HUDEP-2 (cell line): Measurements from ENCODE around the gene ATP10A.

Experiments used
- DNase-seq, 76 experiments: peaks; one replicate each; lab custom pipeline; 2025; ENCODE audit not compliant: unreplicated experiment in 76 of 76; lab: John Stamatoyannopoulos, UW

ATP10A gene

DNA sequence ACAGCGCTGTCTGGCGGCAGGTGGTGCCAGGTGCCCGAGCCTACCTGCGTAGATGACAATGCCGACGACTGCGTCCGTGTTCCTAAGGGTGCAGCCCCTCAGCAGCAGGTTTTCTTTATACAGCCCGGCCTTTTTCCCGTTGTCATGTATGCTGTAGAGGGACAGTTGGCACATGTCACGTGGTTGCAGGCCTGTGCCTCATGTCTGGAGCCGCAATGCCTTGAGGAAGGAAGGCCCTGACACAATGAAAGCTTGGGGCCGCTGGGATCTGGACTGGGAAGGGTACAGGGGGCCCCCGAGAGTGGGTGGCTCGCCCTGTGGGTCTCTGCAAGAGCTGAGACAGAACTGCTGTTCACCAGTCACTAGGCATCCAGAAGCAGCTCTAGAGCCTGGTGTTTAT lies 136.0 kb downstream of the ATP10A start:
- DNase-seq = no peak

DNA sequence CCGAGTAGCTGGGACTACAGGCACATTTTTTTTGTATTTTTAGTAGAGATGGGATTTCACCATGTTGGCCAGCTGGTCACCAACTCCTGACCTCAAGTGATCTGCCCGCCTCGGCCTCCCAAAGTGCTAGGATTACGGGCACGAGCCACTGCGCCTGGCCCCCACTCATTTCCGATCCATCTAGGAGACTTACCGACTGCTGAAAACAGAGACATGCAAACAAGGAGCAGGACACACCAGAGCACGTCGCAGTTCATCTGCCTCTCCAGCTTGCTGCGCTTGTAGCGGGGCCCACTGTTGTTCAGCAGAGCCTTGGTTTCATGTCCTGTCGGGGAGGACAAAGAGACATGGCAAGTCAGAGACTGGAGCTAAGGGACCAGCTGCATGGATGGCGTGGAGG lies 137.4 kb downstream of the ATP10A start:
- no peak for DNase-seq

DNA sequence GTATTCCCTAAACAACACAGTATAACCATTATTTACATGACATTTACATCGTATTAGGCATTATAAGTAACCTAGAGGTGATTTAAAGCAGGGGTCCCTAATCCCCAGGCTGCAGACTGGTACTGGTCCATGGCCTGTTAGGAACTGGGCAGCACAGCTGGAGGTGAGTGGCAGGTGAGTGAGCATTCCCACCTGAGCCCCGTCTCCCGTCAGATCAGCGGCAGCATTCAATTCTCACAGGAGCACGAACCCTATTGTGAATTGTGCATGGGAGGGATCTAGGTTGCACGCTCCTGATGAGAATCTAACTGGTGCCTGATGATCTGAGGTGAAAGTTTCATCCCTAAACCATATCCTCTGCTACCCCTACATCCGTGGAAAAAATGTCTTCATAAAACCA lies 138.2 kb downstream of the ATP10A start:
- DNase-seq = no peak

DNA sequence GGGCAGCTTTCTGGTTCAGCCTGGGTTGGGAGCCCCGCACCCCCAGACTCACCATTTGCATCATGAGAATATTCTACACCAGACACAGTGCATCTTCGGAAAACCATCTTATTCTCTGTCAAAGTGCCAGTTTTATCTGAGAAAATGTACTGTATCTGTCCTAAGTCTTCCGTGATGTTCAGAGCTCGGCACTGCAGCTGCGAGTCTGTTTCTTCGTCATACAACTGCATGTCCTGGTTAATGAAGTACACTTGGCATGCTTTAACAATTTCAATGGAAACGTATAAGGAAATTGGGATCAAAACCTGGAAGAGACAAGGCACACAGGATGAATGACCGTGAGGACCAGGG lies 141.5 kb downstream of the ATP10A start:
- DNase-seq = no peak

DNA sequence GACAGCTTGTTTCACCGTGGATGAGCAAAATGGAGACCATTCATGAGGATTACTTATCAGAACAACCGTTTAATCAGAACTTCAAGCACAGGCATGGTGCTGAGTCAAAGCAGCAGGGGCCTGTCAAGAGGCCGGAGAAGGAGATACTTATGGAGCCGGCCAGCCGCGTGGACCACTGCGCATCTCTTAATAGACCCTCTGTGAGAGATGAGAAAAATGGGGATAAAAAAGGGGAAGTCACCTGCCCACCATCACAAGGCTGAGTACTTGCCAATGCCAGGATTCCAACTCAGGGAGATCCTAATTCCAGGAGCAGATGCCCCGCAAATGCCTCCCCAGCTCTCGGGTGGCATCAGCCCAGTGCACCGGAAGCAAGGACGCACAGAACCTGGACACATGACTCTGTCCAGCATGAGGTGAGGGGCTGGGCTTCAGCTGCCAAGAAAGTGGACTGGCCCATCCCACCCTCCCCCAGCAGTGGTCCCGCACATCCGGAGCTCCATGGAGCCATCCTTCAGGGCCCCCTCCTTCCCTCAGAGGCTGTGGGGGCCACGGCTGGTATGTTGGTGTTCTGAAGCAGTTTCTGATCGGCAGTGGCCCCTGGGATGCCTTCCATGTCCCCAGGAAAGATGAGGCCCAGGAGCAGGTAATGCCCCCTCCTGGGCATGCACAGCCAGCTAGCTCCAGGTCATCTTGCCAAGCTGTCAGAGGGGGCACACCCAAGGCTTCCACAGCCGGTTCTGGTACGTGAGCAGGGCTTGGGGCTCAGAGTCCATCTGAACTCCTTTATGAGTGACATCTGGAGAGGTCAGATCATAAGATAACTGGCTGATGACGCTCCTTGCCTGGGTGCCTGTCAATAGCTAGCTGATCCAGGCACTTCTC lies 143.8 kb downstream of the ATP10A start:
- no peak for DNase-seq

DNA sequence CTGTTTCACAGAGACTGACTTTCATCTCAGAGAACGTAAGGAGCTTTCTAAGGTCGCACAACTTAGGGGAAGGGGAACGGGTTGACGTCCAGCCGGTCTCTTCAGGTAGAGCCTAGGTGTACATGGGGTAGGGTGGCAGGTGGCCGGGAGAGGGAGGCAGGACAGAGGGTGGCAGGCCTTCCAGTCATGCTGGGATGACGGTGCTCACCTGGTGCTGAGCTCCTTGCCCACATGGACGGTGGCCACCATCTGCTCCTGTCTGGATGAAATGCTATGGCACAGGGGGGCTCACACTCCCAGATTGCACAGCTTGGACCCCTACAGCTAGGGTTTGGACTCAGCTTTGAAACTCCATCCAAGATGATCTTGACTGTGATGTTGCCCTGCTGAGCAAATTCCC lies 144.5 kb downstream of the ATP10A start:
- DNase-seq = no peak

DNA sequence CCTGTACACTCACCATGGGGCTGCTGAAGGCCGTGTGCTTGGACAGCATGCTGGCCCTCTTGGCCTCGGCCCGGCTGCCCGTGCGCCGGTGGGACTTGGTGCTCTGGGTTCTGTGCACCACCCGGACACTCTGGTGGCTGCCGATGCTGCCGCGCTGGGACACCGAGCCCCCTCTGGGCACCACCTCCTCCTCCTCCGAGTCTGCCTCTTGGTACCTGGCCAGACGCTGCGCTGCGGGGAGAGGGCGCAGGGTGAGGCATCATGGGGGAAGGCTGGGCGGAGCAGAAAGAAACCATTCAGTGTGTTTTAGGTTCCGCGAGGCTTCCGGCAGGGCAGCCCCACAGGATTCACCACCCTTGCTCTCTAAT lies 145.0 kb downstream of the ATP10A start:
- DNase-seq = no peak

DNA sequence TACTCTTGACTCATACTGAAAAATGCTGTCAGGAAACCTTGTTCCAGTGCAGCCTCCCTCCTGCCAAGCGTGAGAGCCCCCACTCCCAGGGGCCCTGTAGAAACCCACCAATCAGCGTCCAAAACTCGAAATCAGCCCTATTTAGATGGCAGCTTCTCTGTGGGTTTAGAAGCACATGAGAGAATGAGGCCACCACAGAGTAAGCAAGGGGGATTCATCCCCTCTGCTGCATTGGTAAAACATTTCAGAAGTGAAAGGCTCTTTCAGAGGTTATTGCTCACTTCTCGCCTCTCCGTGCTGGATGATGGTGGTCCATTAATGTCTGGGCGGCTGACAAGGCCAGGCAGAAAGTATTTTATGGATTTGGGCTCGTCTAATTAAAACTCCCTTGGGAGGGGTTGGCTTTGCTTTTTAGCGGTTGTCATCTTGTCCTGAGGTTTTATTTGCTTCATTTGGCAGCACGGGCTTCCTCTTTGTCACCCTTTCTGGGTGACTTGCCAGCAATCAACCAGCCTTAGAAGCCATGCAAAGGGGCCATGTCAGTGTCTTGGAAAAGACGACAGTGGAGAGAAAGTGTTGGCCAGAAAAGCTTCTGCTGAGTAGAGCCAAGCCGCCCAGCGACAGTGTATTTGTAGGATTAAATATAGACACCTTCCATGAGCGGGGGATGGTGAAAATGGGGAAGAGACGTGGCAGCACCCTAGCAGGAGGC lies 145.5 kb downstream of the ATP10A start:
- no peak for DNase-seq

DNA sequence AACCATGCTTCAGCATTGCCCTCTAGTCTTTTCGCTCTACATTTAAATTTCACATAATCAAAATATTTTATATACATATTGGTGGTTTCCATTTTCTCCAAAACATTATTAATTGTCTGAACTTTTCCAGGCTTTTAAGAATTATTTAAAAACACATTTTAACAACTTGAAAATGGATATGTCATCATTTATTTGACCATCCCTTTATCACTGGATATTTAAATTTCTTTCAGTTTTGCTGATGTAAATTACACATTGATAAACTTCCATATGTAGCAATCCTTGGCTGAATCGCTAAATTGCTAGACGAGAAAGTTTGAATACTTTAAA lies 146.0 kb downstream of the ATP10A start:
- DNase-seq = no peak

DNA sequence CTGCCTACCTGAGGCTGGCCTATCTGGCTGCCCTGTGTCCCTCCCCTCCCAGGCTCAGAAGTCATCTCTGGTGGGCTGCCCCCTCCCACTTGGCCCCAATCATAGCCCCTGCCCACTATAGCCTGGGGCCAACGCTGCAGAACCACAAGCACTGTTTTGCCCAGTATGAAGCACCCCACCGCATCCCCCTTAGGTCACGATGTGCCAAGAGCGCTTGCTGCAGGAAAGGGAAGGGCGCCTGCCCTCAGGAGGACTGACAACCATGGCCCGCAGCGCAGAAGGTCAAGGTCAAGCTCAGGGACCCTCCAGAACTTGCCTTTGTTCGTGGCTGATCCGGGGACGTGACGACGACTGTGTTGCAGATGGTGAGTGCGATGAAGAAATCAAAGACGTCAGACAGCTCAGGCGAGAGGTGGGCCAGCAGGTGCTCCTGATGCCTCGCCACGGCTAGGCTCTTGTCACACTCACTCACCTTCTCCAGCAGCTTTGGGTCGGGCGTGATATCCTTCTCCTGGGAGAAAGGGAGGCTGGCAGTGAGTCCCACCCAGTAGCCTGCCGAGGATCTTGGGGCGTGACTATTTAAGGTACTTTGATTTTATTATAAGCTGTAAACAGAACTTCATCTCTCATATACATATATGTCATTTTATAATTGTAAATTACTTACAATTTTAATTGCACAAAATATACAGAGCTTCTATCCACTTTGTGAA lies 146.6 kb downstream of the ATP10A start:
- no peak for DNase-seq

DNA sequence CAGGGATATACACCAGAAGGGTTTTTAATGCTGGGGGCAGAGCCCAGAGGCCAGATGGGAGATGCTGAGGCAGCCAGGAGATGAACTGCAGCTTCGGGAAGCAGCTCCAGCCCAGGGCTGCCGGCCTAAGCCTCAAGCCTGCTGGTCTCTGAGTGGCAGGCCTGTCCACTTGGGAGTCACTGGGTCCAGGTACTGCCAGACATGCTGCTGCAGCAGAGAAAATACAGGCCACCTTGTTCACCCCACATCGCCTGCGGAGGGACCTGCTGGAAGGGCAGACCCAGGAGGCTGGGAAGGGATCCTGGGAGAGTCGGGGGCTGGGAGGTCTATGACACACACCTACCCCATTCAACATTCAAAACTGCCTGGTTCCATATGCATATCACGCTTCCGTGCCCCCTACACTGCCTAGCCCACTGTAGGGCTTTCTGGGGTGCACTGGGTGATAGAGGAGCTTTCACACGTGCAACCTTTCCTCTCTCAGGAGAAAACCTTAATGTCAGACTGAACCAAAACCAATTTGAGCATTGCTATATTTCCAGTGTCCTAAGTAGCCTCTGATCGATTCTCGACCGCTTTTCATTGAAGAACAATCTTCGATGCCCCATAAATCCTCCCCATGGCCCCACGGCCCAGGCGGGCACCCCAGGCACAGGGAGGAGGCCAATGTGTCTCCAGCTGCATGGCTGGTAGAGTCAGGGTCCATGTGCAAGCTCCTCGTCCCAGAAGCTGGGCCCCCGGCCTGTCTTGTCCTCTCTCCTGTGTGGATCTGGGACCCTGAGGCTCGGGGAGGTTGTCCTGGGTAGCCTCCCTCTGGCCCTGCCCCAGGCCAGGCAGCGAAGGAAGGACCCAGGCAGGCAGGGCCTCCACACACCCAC lies 147.4 kb downstream of the ATP10A start:
- DNase-seq = no peak

DNA sequence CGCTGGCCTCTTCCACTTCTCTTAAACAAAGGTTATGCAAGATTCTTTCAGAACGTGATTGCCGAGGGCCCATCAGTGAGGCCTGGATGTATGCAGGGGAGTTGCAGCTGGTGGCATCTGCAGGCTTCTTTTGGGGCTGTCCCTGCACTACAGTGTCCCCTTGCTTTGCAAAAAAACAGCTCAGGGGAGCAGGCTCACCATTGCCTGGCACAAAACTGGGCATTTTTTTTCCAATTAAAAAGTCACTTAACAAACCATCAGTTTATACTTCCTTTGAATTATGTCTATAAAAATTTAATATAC lies 148.6 kb downstream of the ATP10A start:
- DNase-seq = no peak

DNA sequence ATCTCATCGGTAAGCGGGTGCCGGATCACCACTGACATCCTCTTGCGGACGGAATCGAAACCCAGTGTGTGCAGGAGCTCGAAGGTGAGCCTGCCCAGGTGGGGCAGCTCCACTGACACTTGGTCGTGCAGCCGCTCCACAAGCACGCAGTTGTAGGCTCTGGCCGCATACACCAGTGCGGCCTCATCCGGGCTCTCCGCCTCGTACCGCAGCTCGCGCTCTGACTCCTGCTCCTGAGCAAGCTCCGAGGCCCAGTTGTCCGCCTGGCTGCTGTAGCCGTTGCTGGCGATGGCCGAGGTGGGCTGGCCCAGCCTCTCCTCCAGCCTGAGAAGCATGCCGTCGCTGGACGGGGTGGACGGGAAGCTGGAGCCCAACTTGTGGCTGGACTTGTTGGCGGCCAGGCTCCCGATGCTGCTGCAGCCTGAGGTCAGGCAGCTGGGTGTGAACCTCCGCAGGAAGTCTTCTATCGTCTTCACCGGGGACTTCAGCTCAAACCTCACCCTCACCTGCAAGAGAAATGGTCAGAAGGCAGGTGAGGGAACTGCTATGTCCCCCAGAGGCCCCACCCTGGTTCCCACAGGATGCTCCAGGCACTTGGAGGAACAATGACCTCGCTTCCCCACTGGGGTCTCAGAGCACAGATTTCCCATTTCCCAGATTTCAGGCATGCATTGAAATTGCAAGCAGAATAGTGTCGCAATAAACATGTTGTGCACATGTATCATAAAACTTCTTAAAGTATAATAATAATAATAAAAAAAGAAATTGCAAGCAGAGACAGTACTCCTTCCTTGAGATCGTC lies 149.2 kb downstream of the ATP10A start:
- DNase-seq = no peak

DNA sequence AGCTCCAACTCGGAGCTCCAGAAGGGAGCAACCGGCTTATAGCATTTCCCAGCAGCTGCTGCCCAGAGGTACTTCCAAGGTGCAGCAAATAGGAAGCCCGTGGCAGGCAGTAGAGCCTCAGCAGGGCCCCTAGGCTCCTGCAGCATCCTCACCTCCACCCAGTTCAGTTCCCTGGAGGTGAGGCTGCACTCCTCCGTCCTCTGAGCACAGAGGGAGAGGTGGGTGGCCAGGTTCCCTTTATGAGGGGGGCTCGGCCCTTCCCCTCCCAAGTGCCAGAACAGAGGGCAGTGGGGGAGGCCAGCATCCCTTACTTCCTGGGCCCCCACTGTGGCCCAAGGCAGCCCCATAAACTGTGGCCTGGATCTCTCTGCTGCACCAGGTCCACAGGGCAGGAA lies 150.2 kb downstream of the ATP10A start:
- DNase-seq = no peak

DNA sequence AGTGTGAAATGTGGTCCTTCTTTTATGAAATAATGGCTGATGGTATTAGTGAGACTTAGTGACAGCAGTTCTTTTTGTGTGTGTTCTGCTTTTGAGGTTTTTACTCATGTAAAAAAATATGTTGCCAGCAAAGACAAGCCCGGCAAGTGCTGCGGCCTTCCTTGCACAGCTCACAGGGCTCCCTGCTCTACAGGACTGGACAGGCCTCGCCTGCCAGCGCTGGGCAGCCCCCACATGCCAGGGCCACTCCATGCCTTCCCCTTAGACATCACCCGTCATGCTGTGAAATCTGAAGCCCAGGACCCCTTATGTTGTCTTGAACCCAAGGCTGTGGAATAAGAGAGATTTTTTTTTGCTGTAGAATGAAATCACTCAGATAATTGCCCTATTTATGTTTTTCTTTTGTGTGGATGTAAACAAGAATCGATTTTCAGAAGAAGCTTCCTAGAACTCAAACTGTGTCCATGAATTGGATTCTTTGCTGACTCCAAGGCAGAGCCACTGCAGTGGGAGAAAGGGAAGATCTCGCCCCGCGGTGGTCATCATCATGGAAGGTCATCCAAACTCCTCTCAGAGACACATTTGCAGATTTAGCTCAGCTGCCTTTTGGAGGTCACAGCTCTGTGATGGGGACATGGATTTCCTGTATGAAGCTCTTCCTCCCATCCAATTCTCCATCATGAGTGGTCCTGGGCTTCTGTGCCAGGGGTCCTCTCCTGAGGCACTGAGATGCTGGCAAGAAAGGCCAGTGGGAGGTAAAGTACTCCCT lies 150.8 kb downstream of the ATP10A start:
- DNase-seq = no peak

DNA sequence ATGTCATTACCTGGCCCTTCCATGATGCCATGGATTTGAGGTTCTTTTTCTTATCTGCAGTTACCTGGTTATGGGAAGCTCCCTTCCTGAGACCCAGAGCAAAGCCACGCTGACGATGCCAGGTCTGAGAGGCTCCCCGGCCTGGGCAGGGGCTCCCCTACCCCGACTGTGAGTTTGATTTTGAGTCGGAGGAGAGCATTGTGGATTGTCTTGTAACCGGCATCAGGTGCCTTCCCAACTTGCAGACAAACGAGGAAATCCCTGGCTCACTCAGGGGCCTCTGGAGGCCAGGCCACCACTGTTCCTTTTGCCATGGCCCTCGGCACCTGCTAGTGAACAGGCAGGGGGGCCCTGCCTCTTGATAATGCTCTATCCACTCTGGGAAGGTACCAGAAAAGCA lies 151.4 kb downstream of the ATP10A start:
- no peak for DNase-seq

DNA sequence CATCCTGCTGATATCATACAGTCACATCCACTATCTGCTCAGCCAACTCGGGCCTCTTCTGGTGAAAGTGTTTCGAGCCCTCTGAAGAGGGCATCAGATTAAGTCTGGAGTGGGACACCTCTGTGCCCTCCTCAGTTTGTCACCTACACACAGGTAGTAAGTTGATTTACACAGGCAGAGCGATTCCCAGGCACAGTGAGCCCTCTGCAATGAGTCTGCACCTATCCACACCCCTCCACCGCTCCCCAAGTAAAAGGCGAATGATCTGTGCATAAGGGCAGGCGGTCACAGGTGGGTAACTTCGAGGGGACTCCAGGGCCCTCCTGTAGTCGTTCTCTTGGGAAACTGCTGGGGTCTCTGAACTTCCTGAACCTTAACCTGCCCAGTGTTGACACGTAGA lies 152.0 kb downstream of the ATP10A start:
- DNase-seq = no peak

DNA sequence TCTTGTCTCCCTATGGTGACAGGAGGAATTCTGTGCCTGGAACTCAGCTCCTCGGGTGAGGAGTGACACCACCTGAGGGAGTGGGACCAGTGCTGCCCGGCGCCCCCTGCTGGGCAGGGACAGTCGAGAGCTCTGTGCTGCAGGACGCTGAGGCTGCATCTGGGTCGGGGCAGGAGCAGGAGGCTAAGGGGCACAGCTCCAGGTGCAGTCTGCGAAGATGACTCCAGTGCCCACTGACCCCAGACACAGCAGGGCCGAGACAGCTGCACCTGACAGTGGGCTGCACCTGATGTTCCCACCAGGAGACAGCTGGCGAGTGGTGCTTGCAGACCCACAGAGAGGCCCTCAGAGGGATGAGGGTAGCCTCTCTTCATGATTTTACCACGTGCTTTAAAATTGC lies 152.9 kb downstream of the ATP10A start:
- peak in 38 of 76 experiments; percentile 1 to 45 (median 14) for DNase-seq

DNA sequence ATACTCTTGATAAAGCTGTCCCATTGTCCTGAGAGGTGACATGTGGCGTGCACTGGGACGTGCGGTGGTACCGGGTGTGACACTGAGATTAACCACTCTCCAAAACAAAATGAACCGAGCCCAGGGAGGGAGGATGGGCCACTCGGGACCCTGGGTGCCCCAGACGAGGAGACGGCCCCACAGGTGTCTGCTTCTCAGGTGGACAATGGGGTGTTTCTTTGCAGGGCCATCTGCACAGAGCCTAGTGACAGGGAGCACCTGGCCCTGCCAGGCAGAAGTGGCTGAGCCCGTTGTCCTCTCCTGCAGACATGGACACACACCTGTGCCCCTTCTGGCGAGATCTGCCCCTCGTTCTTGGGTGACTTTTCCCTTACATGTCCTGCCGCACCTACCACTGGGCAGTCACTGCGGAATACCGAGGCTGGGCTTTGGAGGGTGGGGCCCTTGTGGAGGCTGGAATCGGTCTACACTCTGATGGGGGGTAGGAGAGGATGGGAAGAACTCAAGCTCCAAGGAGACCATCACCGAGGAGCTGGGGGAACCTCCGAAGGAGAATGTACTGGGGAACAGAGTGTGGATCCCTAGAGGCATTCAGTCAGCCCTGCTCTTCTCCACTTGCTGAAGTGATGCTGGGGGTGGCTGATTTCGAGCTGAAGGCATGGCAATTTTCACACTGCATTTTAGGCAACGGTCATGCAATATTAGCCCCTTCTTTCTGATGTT lies 153.5 kb downstream of the ATP10A start:
- no peak for DNase-seq
